GM19351 (cell line): Measurements from ENCODE around the gene TLDC2.
"Not testable (repeated sequence)": the region's sequence is repeated elsewhere in the genome, so short reads cannot be mapped to it uniquely, and the experiment has no call there.

ENCODE experiments used
- ATAC-seq: cut with Tn5 transposase; IDR thresholded peaks from one replicate; pipeline ENCODE4 v1.9.1; 2021; ENCODE audit warnings: mild to moderate bottlenecking, moderate library complexity; ENCODE audit not compliant: unreplicated experiment

Gene TLDC2

GRCh38 chr20:36904690-36905089 is 28.8 kb downstream of the TLDC2 start:
- ATAC-seq: no peak

GRCh38 chr20:36905566-36905965 is 29.6 kb downstream of the TLDC2 start:
- not testable (repeated sequence) for ATAC-seq

GRCh38 chr20:36906086-36906485 is 30.1 kb downstream of the TLDC2 start:
- ATAC-seq: not testable (repeated sequence)

GRCh38 chr20:36908603-36909002 is 32.7 kb downstream of the TLDC2 start:
- ATAC-seq: no peak

GRCh38 chr20:36916199-36916598 is 40.3 kb downstream of the TLDC2 start:
- no peak for ATAC-seq

- ATAC-seq: no peak
Measured at GRCh38 chr20:36917240-36917639, 41.3 kb downstream of the TLDC2 start.

- ATAC-seq: no peak
Measured at GRCh38 chr20:36917943-36918342, 42.0 kb downstream of the TLDC2 start.

GRCh38 chr20:36919715-36920333 is 43.9 kb downstream of the TLDC2 start:
- no peak for ATAC-seq

- no peak for ATAC-seq
Measured at GRCh38 chr20:36920334-36920730, 44.4 kb downstream of the TLDC2 start.

- no peak for ATAC-seq
Measured at GRCh38 chr20:36924167-36925045, 48.5 kb downstream of the TLDC2 start.

GRCh38 chr20:36925234-36925633 is 49.3 kb downstream of the TLDC2 start:
- no peak for ATAC-seq

- no peak for ATAC-seq
Measured at GRCh38 chr20:36926653-36927200, 50.8 kb downstream of the TLDC2 start.

GRCh38 chr20:36927704-36928103 is 51.8 kb downstream of the TLDC2 start:
- ATAC-seq: no peak

- no peak for ATAC-seq
Measured at GRCh38 chr20:36929290-36929689, 53.4 kb downstream of the TLDC2 start.

- no peak for ATAC-seq
Measured at GRCh38 chr20:36929691-36930090, 53.8 kb downstream of the TLDC2 start.

GRCh38 chr20:36932067-36932466 is 56.1 kb downstream of the TLDC2 start:
- ATAC-seq: not testable (repeated sequence)

- no peak for ATAC-seq
Measured at GRCh38 chr20:36932476-36933426, 56.8 kb downstream of the TLDC2 start.

- ATAC-seq: not testable (repeated sequence)
Measured at GRCh38 chr20:36933571-36933970, 57.6 kb downstream of the TLDC2 start.

GRCh38 chr20:36936341-36936740 is 60.4 kb downstream of the TLDC2 start:
- no peak for ATAC-seq

GRCh38 chr20:36936761-36937401 is 60.9 kb downstream of the TLDC2 start:
- ATAC-seq: not testable (repeated sequence)
